Measurements from ENCODE around the gene SAT2. TPM values are rescaled to one million over a fixed set of nuclear protein-coding genes. Genes with fewer than 3 reads are reported as not detected.
A peak's percentile ranks its signal among the peaks of the same experiment; 100 is the strongest.
"Not testable (repeated sequence)": the region's sequence is repeated elsewhere in the genome, so short reads cannot be mapped to it uniquely, and the experiment has no call there.

SAT2 gene
- total RNA-seq, 1 donor from 2014 or later = 80.0 TPM

- DNase-seq; intact Hi-C loops (cut with DNase I); ATAC-seq (ENCODE audit: poor library complexity): not testable (repeated sequence)
Measured at GRCh38 chr17:7641635-7642034, 14.0 kb upstream of the SAT2 start.

GRCh38 chr17:7640783-7641182 lies 13.2 kb upstream of the SAT2 start:
- ATAC-seq (ENCODE audit: poor library complexity) (no peak), DNase-seq (no peak)
- intact Hi-C loops (cut with DNase I) = no loop called here

- intact Hi-C loops (cut with DNase I) = no loop called here
- ATAC-seq (ENCODE audit: poor library complexity) = no peak
- no peak for DNase-seq
Measured at GRCh38 chr17:7636163-7636562, 8.5 kb upstream of the SAT2 start.

GRCh38 chr17:7634384-7634783 lies 6.8 kb upstream of the SAT2 start:
- ATAC-seq (ENCODE audit: poor library complexity) = no peak
- DNase-seq = peak; percentile 60
- intact Hi-C loops (cut with DNase I) = no loop called here

GRCh38 chr17:7633093-7633492 lies 5.5 kb upstream of the SAT2 start:
- intact Hi-C loops (cut with DNase I) = loop anchor here (2.0 kb wide), 1 partner anchor 56 kb away; the partner anchor contains the start of gene WRAP53
- no peak for ATAC-seq (ENCODE audit: poor library complexity)

GRCh38 chr17:7632492-7632894 lies 4.9 kb upstream of the SAT2 start:
- ATAC-seq (ENCODE audit: poor library complexity) = no peak
- intact Hi-C loops (cut with DNase I) = loop anchor here (2.0 kb wide), 1 partner anchor 56 kb away; the partner anchor contains the start of gene WRAP53
- no peak for DNase-seq

More at GRCh38 chr17:7633093-7633492, 5.5 kb upstream of the SAT2 start:
- no peak for DNase-seq

GRCh38 chr17:7631398-7632380 lies 4.1 kb upstream of the SAT2 start:
- ATAC-seq (ENCODE audit: poor library complexity) (no peak), DNase-seq (peak; percentile 50)
- intact Hi-C loops (cut with DNase I) = loop anchor here (2.0 kb wide), 1 partner anchor 57 kb away; the partner anchor contains the start of gene WRAP53

GRCh38 chr17:7629939-7630571 lies 2.4 kb upstream of the SAT2 start, which contains the start of gene SHBG:
Gene SHBG, plus strand, starts transcription at chr17:7630135. Its CDS starts 38 bp downstream, at chr17:7630173.
- ATAC-seq (ENCODE audit: poor library complexity) = no peak
- DNase-seq = no peak
- intact Hi-C loops (cut with DNase I) = no loop called here

GRCh38 chr17:7626956-7627249 lies 718 bp downstream of the SAT2 start:
- ATAC-seq (ENCODE audit: poor library complexity) = peak; percentile 2
- no peak for DNase-seq
- intact Hi-C loops (cut with DNase I) = no loop called here

- intact Hi-C loops (cut with DNase I) = no loop called here
- peak; percentile 55 for DNase-seq
Measured at GRCh38 chr17:7626307-7626706, 1.3 kb downstream of the SAT2 start.

GRCh38 chr17:7625749-7626148 lies 1.9 kb downstream of the SAT2 start:
- DNase-seq; ATAC-seq (ENCODE audit: poor library complexity); intact Hi-C loops (cut with DNase I): not testable (repeated sequence)

More at GRCh38 chr17:7626307-7626706, 1.3 kb downstream of the SAT2 start:
- ATAC-seq (ENCODE audit: poor library complexity) = no peak

- no peak for DNase-seq
- intact Hi-C loops (cut with DNase I) = no loop called here
- no peak for ATAC-seq (ENCODE audit: poor library complexity)
Measured at GRCh38 chr17:7623661-7624060, 4.0 kb downstream of the SAT2 start.

- intact Hi-C loops (cut with DNase I) = no loop called here
- DNase-seq (no peak), ATAC-seq (ENCODE audit: poor library complexity) (no peak)
Measured at GRCh38 chr17:7620835-7621234, 6.8 kb downstream of the SAT2 start.

- no peak for ATAC-seq (ENCODE audit: poor library complexity)
- DNase-seq = no peak
- intact Hi-C loops (cut with DNase I) = no loop called here
Measured at GRCh38 chr17:7618608-7619007, 9.0 kb downstream of the SAT2 start.

- intact Hi-C loops (cut with DNase I) = no loop called here
- ATAC-seq (ENCODE audit: poor library complexity) (no peak), DNase-seq (no peak)
Measured at GRCh38 chr17:7615265-7615747, 12.3 kb downstream of the SAT2 start.

- intact Hi-C loops (cut with DNase I) = no loop called here
- DNase-seq = peak; percentile 100
- ATAC-seq (ENCODE audit: poor library complexity) = peak; percentile 97
Measured at GRCh38 chr17:7614425-7615264, 13.0 kb downstream of the SAT2 start, which contains the start of gene FXR2. Gene FXR2, minus strand, starts transcription at chr17:7614897. Its CDS starts 365 bp downstream, at chr17:7614532.

GRCh38 chr17:7613769-7614424 lies 13.7 kb downstream of the SAT2 start:
- ATAC-seq (ENCODE audit: poor library complexity) (no peak), DNase-seq (no peak)
- intact Hi-C loops (cut with DNase I) = no loop called here

GRCh38 chr17:7612294-7612640 lies 15.4 kb downstream of the SAT2 start:
- DNase-seq (no peak), ATAC-seq (ENCODE audit: poor library complexity) (no peak)
- intact Hi-C loops (cut with DNase I) = no loop called here
